ENCODE measurements around the gene NCKAP5.

The NCKAP5 gene

DNA sequence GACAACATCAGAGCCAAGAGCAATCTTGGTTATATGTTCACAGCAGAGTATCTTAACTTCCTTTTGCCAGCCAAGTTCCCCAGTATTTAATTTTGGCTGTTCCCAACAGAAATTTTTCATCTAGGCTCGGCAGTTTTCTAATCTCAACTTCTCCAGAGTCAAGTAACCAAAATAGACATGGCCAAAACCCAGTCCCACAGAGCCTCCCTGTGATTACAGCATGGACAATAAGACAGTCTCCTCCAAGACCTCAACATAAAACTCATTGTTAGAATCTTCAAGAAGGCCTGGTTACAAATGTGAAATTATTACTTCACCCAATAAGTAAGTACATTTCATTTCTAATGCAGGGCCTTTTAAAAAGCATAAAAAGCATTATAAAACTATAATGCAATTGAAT, 445.7 kb downstream of the NCKAP5 start:
- Histone ChIP-seq H3K4me3 (ENCODE audit: low read depth, low read length) (no peak overlapping the region), H3K27ac (no peak overlapping the region), H3K27me3 (ENCODE audit: insufficient read depth, low read depth, severe bottlenecking) (no peaks in the 10 kb centered on the region), H3K36me3 (peaks cover 7% of the 10 kb centered on the region), H3K9me3 (ENCODE audit: severe bottlenecking) (no peaks in the 10 kb centered on the region)
- DNase-seq = no peak
- TF ChIP-seq, protein P1, sequence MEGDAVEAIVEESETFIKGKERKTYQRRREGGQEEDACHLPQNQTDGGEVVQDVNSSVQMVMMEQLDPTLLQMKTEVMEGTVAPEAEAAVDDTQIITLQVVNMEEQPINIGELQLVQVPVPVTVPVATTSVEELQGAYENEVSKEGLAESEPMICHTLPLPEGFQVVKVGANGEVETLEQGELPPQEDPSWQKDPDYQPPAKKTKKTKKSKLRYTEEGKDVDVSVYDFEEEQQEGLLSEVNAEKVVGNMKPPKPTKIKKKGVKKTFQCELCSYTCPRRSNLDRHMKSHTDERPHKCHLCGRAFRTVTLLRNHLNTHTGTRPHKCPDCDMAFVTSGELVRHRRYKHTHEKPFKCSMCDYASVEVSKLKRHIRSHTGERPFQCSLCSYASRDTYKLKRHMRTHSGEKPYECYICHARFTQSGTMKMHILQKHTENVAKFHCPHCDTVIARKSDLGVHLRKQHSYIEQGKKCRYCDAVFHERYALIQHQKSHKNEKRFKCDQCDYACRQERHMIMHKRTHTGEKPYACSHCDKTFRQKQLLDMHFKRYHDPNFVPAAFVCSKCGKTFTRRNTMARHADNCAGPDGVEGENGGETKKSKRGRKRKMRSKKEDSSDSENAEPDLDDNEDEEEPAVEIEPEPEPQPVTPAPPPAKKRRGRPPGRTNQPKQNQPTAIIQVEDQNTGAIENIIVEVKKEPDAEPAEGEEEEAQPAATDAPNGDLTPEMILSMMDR (IDR thresholded peaks at IDR 0.05; ENCODE audit: low read depth, low read length) = no peak

GRCh38 chr2:133120310-133120709, 448.0 kb downstream of the NCKAP5 start:
- no peaks in the 10 kb centered on the region for H3K27me3 ChIP-seq (ENCODE audit: insufficient read depth, low read depth, severe bottlenecking)
- TF ChIP-seq, protein P1 (IDR thresholded peaks at IDR 0.05; ENCODE audit: low read depth, low read length) = no peak
- H3K4me3 ChIP-seq (ENCODE audit: low read depth, low read length) = no peak overlapping the region
- H3K9me3 ChIP-seq (ENCODE audit: severe bottlenecking) = no peaks in the 10 kb centered on the region
- H3K36me3 ChIP-seq = 0 out of 2 replicates have a peak, but pooled peaks cover 4% of the 10 kb centered on the region
- DNase-seq = no peak
- H3K27ac ChIP-seq = no peak overlapping the region

DNA sequence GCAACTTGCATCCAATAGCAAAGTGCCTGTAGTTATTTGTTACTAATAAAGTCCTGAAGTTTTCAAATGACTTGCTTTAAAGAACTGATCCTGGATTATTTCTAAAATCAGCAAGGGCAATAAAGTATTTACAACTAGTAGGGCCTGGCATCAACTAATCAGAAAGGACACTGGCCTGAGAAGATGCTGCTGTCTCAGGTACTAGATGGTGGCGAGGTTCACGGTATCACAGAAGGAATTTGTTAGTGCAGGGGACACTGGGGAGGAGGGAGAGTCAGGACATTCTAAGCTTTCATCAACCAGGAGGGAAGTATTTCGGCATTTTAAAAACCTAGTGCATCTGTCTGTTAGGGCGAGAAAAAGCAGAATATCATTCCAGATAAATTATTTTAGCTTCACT, 458.1 kb downstream of the NCKAP5 start:
- Histone ChIP-seq H3K9me3 (ENCODE audit: severe bottlenecking) (no peaks in the 10 kb centered on the region), H3K27ac (no peak overlapping the region), H3K4me3 (ENCODE audit: low read depth, low read length) (no peak overlapping the region), H3K27me3 (ENCODE audit: insufficient read depth, low read depth, severe bottlenecking) (no peaks in the 10 kb centered on the region), H3K36me3 (no peaks in the 10 kb centered on the region; the same call in 1 of the 2 replicates)
- TF ChIP-seq, protein P1 (IDR thresholded peaks at IDR 0.05; ENCODE audit: low read depth, low read length) = no peak
- no peak for DNase-seq

- TF ChIP-seq, protein P1 (IDR thresholded peaks at IDR 0.05; ENCODE audit: low read depth, low read length) = no peak
- no peaks in the 10 kb centered on the region; the same call in 1 of the 2 replicates for H3K36me3 ChIP-seq
- H3K9me3 ChIP-seq (ENCODE audit: severe bottlenecking) = no peaks in the 10 kb centered on the region
- no peak for DNase-seq
- no peaks in the 10 kb centered on the region for H3K27me3 ChIP-seq (ENCODE audit: insufficient read depth, low read depth, severe bottlenecking)
- no peak overlapping the region for H3K27ac ChIP-seq
- no peak overlapping the region for H3K4me3 ChIP-seq (ENCODE audit: low read depth, low read length)
These were observed 458.5 kb downstream of the NCKAP5 start for GRCh38 chr2:133109772-133110171.

DNA sequence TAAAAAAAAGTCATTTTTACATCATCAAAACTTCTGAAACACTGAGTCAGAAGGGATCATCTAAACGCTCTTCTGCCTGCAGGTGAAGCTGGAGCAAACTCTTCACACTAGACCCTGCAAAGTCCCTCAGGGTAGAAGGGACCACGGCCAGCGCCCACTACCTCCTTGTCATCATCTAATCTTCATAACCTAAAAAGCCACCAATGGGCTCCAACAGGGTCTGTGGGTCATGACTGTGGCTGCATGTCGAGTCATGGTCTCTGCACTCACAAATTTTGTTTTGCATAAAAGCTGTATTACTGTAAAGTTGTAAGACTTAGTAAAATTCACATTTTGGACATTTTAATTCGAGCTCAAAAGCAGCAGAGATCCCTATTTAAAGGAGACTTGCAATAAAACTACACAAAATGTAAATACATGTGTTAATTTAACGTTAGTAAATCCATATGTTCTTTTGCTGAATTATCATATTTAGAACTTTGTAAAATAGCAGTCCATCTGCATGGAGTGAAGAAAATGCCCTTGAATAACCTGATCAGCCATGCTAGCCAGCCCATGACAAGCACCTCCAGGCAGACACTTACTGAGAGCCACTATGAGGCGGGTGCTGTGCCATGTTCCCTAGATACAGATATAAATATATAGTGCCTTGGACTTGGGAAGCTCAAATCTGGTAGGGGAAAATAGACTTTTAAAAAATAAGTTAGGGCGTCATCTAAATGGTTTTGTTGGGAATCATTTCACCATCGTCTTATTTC, 461.0 kb downstream of the NCKAP5 start:
- TF ChIP-seq, protein P1 (IDR thresholded peaks at IDR 0.05; ENCODE audit: low read depth, low read length) = no peak
- H3K36me3 ChIP-seq = no peaks in the 10 kb centered on the region; the same call in 1 of the 2 replicates
- no peak overlapping the region for H3K4me3 ChIP-seq (ENCODE audit: low read depth, low read length)
- DNase-seq = no peak
- no peaks in the 10 kb centered on the region for H3K9me3 ChIP-seq (ENCODE audit: severe bottlenecking)
- H3K27me3 ChIP-seq (ENCODE audit: insufficient read depth, low read depth, severe bottlenecking) = no peaks in the 10 kb centered on the region
- H3K27ac ChIP-seq = no peak overlapping the region

DNA sequence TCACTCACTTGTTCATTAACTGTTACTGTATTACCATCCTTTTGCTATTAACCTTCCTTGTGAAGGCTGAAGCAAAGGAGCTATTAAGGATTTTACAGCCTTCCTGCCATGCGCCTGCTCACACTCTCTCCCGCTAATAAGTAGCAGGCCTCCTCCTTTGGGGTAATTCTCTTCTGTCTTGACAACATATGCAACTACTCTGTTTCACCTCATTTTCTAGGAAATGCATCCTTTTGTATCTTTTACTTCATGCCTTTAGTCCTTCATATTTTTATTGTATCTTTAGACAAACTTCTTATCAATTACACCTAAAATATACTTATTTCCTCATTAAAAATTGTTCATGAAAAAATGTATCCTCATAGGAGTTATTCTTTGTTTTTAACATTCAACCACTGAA, 463.4 kb downstream of the NCKAP5 start:
- TF ChIP-seq, protein P1 (IDR thresholded peaks at IDR 0.05; ENCODE audit: low read depth, low read length) = no peak
- no peak overlapping the region for H3K27ac ChIP-seq
- H3K36me3 ChIP-seq = peaks cover 3% of the 10 kb centered on the region; the same call in 1 of the 2 replicates
- no peaks in the 10 kb centered on the region for H3K9me3 ChIP-seq (ENCODE audit: severe bottlenecking)
- no peak for DNase-seq
- no peaks in the 10 kb centered on the region for H3K27me3 ChIP-seq (ENCODE audit: insufficient read depth, low read depth, severe bottlenecking)
- no peak overlapping the region for H3K4me3 ChIP-seq (ENCODE audit: low read depth, low read length)

Measured in WERI-Rb-1 (cell line).